ENCODE data around the gene PSMB3. TPM values are rescaled to one million over a fixed set of nuclear protein-coding genes. Genes with fewer than 3 reads are reported as not detected.

The PSMB3 gene
- total RNA-seq, 2 experiments from 2014 or later: 262 to 294 TPM

DNA sequence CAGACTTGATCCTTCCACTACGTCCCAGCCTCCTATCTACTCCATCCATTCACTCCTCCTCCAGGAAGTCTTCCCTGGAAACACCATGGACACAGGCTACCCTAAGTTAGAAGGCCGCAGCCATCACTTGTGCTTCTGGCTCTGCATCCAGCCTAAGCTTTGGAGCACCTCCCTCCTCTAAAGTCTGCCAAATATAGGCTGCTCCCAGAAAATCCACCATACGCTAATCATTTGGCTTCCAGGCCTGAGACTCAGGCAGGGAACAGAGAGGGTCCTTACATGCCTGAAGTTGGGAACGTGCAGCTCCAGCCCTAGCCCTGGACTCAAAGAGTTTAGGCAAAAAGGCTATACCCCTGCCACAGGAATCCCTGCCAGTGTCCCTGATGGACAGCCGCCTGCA, 11.1 kb upstream of the PSMB3 start:
- ChIA-PET CTCF (interaction anchor here (1.8 kb wide), 1 partner anchor 183 kb away, joined by 4 read pairs; no protein-coding TSS in a partner anchor), POLR2A (no interaction called here)
- Mint-ChIP-seq H3K4me3 (no peak overlapping the region), H3K4me1 (peaks cover 20% of the 10 kb centered on the region), H3K27me3 (peaks cover 18% of the 10 kb centered on the region), H3K36me3 (ENCODE audit: low read depth) (no peaks in the 10 kb centered on the region), H3K9me3 (no peaks in the 10 kb centered on the region), H3K27ac (no peak overlapping the region)
- DNase-seq: no peak

DNA sequence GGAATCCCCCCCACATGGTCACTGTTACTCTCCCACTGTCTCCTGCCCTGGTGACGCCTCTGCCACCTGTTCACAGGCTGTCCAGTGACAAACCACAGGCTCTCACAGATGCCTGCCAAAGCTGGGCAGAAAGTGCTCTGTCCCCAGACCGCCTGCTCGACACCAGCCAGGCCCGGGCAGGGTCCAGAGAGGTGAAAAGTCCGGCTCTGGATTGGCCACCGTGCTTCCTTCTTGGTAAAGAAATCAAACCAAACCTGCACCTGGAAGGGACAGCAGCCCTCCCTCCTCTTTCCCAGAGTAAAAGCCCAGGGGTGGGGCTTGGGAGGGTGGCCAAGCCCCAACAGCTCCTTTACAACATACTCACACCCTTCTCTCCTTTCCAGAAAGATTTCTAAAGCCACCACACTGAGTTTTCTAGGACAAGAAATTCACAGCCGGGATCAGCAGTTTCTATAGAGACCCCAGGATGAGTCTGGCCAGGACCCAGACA, 10.6 kb upstream of the PSMB3 start:
- CTCF ChIA-PET: interaction anchor here (1.8 kb wide), 1 partner anchor 184 kb away, joined by 4 read pairs; no protein-coding TSS in a partner anchor
- no peak for DNase-seq
- Mint-ChIP-seq H3K27me3 (peaks cover 23% of the 10 kb centered on the region), H3K36me3 (ENCODE audit: low read depth) (no peaks in the 10 kb centered on the region), H3K4me3 (no peak overlapping the region), H3K9me3 (no peaks in the 10 kb centered on the region), H3K27ac (no peak overlapping the region), H3K4me1 (peaks cover 25% of the 10 kb centered on the region)
- POLR2A ChIA-PET: no interaction called here

DNA sequence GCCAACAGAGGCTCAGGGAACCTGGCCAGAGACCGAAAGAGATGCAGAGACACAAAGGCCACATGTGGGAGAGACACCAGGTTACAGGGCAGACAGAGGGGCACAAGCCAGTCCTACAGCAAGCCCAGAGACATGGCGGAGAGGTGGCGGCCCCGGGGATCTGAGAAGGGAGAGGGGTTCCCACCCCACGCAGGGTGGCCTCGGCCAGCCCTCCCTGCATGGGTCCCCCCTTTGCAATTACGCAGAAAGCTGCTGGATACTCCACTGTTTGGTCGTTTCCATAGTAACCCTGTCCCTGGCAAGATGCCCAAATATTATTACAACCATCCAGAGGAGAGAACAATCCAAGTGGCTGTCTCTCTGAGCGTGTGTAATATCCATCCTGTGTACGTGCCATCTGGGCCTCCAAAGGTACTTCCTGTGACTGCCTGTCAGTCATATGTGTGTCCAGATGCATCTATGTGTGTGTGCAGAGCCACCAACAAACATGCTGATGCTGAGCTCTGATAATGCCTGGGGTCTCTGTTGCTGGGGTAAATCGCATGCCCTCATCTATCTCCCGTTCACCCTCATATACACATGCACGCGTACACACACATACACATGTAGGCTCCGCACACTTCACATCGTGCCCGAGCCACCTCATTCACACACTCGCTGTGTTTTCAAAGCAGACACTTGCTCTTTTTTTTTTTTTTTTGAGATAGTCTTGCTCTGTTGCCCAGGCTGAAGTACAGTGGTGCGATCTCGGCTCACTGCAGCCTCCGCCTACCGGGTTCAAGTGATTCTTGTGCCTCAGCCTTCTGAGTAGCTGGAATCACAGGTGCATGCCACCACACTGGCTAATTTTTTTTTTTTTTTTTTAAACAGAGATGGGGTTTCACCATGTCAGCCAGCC, 9.9 kb upstream of the PSMB3 start:
- CTCF ChIA-PET: interaction anchor here (0.9 to 1.8 kb wide), 3 partner anchors 8 to 185 kb away, joined by 3 to 5 read pairs (median 4); partner anchors contain the start of gene CISD3
- H3K27me3 Mint-ChIP-seq: peaks cover 24% of the 10 kb centered on the region

DNA sequence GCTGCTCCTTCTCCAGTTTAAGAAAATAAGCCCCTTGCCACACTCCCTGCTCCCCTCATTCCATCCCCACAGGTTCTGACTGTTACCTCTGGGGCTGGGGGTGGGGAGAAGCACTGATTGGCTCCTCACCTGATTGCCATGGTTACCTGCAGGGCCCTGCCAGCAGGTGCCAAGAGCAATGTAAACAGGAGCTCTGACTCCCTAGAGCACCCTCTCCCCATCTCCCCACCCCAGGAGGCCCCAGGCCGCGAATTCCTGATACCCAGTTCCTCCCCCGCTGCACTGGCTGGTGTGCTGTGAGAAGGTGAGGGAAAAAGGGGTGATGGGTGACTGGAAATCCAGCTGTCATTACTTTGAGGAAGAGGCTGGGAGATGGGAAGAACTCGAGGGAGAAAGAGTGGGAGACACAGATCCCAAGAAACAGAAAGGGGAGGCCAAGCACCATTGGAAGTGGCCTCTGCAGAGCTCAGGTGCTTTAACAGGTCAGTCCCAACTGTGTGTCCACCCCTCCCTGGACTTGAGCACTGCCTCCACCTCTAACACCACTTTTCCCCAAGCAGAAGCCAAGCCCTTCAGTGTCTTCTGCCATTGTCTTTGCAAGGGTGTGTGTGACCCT, 8.9 kb upstream of the PSMB3 start:
- H3K36me3 Mint-ChIP-seq (ENCODE audit: low read depth): no peaks in the 10 kb centered on the region
- H3K27ac Mint-ChIP-seq: no peak overlapping the region
- ChIA-PET CTCF (interaction anchor here (0.6 to 1.8 kb wide), 2 partner anchors 9 to 504 kb away, joined by 3 to 5 read pairs; no protein-coding TSS in a partner anchor), POLR2A (no interaction called here)
- no peak overlapping the region for H3K4me3 Mint-ChIP-seq
- no peak for DNase-seq
- H3K9me3 Mint-ChIP-seq: no peaks in the 10 kb centered on the region
- peaks cover 27% of the 10 kb centered on the region for H3K4me1 Mint-ChIP-seq
- peaks cover 30% of the 10 kb centered on the region for H3K27me3 Mint-ChIP-seq

More for the DNA sequence above, 9.9 kb upstream of the PSMB3 start:
- H3K4me1 Mint-ChIP-seq: peaks cover 25% of the 10 kb centered on the region
- H3K4me3 Mint-ChIP-seq: no peak overlapping the region
- H3K27ac Mint-ChIP-seq: no peak overlapping the region
- POLR2A ChIA-PET: no interaction called here
- no peaks in the 10 kb centered on the region for H3K9me3 Mint-ChIP-seq
- no peak for DNase-seq
- no peaks in the 10 kb centered on the region for H3K36me3 Mint-ChIP-seq (ENCODE audit: low read depth)

DNA sequence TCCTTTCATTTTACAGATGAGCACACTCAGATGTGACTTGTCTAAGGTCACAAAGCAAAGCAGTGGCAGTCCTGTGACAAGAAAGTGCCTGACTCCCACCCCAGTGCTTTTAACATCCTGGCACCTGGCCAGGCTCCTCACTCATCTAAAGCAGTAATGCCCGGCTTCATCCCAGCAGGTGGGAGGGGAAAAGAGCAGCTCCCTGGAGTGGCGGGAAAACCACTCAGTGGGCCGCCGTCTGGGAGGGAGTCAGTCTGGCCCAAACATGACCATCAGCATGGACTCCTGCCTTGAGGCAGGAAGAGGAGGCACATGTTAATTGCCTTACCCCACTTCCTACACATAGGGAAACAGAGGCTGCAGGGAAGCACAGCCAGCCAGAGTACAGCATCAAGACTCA, 7.0 kb upstream of the PSMB3 start:
- H3K4me1 Mint-ChIP-seq: peaks cover 38% of the 10 kb centered on the region
- ChIA-PET POLR2A (no interaction called here), CTCF (no interaction called here)
- no peak overlapping the region for H3K27ac Mint-ChIP-seq
- no peaks in the 10 kb centered on the region for H3K36me3 Mint-ChIP-seq (ENCODE audit: low read depth)
- DNase-seq: no peak
- H3K4me3 Mint-ChIP-seq: no peak overlapping the region
- H3K9me3 Mint-ChIP-seq: no peaks in the 10 kb centered on the region
- peaks cover 43% of the 10 kb centered on the region for H3K27me3 Mint-ChIP-seq

DNA sequence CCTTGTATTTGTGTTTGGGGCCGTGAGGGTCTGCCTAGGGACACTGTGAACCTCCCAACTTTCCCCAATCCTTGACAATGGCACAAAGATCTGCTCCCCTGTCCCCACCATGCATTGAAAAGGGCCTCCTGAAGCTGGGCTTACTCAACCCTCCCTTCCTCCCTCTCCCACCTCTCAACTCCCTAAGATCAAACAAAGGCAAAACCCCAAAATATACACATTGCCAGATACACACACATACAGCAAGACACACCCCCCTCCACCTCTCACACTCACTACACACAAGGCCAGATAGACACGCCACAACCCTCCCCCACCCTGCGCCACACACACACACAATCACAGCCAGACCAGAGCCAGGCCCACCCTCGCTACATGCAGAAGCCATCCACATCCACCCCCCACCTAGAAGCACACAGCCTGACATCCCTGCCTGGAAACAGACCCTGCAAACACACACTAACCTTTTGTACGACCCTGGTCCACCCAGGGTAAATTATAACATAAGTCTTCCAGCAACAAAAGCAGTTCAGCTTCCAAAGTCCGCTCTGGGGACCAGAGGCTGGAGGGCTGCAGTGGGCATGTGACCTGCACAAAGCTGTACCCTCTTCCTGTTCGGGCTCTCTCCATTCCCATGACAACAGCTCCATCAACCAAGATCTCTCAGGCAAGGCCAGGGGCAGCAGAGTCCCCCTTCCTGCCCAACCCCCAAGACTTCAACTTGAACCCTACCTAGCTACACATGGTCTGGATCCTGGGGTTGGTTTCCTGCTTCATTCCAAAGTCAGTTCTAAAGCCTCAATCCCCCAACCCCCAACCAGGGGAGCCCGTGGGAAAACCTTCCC, 6.3 kb upstream of the PSMB3 start:
- Mint-ChIP-seq H3K27me3 (peaks cover 50% of the 10 kb centered on the region), H3K4me1 (peaks cover 45% of the 10 kb centered on the region), H3K27ac (no peak overlapping the region), H3K9me3 (no peaks in the 10 kb centered on the region), H3K4me3 (peak overlapping the region; percentile 49), H3K36me3 (ENCODE audit: low read depth) (no peaks in the 10 kb centered on the region)
- CTCF ChIA-PET: interaction anchor here (0.7 to 1.2 kb wide), 3 partner anchors 8 to 81 kb away, joined by 3 to 4 read pairs (median 3); no protein-coding TSS in a partner anchor
- no peak for DNase-seq
- POLR2A ChIA-PET: no interaction called here

DNA sequence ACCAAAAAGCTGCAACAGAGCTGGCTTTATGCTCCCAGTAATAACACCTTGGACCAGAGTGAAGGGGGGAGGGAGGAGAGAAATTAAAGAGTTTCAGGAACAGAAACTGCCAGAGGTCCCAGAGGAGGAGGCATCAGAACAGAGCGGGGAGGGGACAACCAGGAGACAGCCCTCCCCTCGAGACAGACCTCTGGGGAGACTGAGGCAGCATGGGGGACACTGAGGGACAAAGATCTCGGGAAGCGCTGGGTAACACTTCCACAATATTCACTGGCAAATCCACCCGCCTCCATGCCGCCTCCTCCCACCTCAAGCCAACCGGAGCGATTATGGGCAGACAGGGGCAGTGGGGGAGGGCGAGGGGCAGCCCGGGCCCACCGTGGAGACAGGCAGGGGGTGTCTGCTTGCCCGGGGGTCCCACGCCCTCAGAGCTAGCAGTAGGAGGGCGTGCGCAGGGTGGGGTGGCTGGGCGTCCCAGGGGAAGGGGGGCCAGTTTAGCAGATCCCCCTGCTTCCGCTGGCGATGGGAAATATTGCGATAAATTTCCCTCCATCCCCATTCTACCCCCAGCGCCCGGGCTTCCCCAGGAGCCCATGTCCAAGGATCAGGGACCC, 5.6 kb upstream of the PSMB3 start:
- Mint-ChIP-seq H3K4me1 (peaks cover 49% of the 10 kb centered on the region), H3K27me3 (peaks cover 54% of the 10 kb centered on the region), H3K36me3 (ENCODE audit: low read depth) (peaks cover 2% of the 10 kb centered on the region), H3K9me3 (no peaks in the 10 kb centered on the region), H3K4me3 (peak overlapping the region; percentile 49), H3K27ac (no peak overlapping the region)
- CTCF ChIA-PET: interaction anchor here (0.7 to 1.2 kb wide), 3 partner anchors 8 to 82 kb away, joined by 3 to 4 read pairs (median 3); no protein-coding TSS in a partner anchor
- POLR2A ChIA-PET: no interaction called here
- no peak for DNase-seq

DNA sequence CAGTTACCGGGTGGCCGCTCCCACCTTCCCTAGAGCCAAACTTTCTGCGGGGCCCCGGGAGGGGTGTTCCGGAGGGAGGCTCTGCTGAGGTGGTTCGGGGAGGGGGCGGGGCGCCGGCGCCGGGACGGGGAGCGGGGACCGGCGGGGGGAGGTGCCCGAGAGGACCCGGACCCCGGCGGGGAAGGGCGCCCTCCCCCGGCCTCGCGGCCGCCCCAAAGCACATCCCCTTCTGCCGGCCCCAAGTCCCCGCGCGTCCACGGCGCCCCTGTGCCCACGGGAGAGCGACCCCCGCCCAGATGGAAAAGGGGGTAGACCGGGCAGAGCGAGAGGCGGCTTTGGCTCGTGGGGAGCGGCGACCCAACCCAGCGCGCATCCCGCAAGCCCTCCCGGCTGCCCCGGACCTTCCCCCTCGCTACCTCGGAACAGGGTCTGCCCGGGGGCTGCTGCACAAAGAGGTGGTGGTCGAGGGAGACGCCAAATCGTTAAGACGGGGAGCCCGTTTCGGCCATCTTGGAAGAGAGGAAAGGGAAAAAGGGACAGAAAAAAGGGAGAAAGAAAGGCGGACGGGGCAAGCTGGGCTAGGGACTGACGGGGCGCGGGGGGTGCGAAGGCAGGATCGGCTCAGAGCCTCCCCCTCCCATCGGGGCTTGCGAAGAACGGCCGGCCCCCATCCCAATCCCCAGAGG, 4.9 kb upstream of the PSMB3 start:
- no peak for DNase-seq

DNA sequence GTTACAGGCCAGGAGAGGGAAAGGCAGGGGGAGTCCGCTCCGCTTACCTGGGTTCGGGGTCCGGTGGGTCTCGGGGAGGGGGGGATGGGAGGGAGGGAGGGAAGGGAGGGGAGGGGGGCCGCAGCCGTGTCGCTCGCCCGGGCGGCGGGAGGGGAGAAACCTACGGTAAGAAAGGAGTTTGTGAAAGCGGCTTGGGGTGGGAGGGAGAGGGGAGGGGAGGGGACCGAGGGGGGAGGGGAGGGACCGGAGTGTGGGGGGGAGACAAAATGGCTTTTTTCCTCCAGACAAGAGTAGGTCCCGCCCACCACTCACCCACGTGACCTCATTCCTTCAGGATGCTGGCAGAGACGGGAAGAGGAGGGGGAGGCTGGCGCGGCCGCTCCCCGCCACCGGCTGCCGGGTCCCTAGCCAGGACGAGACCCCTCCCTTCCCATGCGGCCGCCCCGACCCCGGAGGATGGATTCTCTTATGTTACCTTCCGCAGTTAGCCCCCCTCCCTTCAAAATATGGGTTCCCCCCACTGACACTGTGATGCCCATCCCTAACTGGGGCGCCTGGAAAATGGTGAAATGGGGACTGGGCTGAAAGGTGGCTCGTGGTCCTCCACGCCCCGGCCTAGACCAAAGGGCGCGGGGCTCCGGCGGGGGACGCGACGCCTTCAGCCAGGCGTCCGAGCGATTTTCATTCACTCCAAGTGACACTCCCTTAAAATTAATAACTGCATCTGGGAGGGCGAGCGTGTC, 4.2 kb upstream of the PSMB3 start, which contains the start of gene PCGF2:
PCGF2 (minus strand) TSS at position 188 of the 743 bp plus-strand sequence. CDS start 7,934 bp downstream, outside the sequence.
- H3K9me3 Mint-ChIP-seq: no peaks in the 10 kb centered on the region
- no peak for DNase-seq
- H3K27me3 Mint-ChIP-seq: peaks cover 54% of the 10 kb centered on the region
- POLR2A ChIA-PET: no interaction called here
- CTCF ChIA-PET: no interaction called here
- no peak within 1 kb of the TSS for H3K27ac Mint-ChIP-seq
- peaks cover 42% of the 10 kb centered on the region for H3K4me1 Mint-ChIP-seq
- H3K36me3 Mint-ChIP-seq (ENCODE audit: low read depth): peaks cover 9% of the 10 kb centered on the region
- H3K4me3 Mint-ChIP-seq: peak within 1 kb of the TSS; percentile 64

More for the DNA sequence above, 4.9 kb upstream of the PSMB3 start:
- ChIA-PET POLR2A (no interaction called here), CTCF (no interaction called here)
- peak overlapping the region; percentile 64 for H3K4me3 Mint-ChIP-seq
- peaks cover 45% of the 10 kb centered on the region for H3K4me1 Mint-ChIP-seq
- H3K27me3 Mint-ChIP-seq: peaks cover 54% of the 10 kb centered on the region
- H3K27ac Mint-ChIP-seq: no peak overlapping the region
- no peaks in the 10 kb centered on the region for H3K9me3 Mint-ChIP-seq
- peaks cover 4% of the 10 kb centered on the region for H3K36me3 Mint-ChIP-seq (ENCODE audit: low read depth)

DNA sequence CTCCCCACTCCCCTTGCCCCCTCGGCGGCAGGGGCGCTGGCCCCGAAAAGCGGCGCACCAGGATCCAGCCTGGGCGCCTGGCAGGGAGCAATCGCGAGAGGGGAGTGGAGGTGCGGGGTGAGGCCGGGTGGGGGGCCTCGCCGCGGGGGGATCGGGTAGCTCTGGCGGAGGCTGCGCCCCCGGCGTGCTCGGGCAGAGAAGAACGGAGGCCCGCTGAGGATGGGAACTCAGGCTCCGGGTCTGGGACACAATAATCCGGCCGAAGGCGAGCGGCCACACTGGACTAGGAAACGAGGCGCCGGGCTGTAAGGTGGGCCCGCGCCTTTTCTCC, 3.7 kb upstream of the PSMB3 start:
- H3K4me3 Mint-ChIP-seq: peak overlapping the region; percentile 48
- no peak overlapping the region for H3K27ac Mint-ChIP-seq
- H3K27me3 Mint-ChIP-seq: peaks cover 54% of the 10 kb centered on the region
- H3K9me3 Mint-ChIP-seq: no peaks in the 10 kb centered on the region
- peaks cover 12% of the 10 kb centered on the region for H3K36me3 Mint-ChIP-seq (ENCODE audit: low read depth)
- ChIA-PET POLR2A (no interaction called here), CTCF (no interaction called here)
- peaks cover 44% of the 10 kb centered on the region for H3K4me1 Mint-ChIP-seq
- no peak for DNase-seq

DNA sequence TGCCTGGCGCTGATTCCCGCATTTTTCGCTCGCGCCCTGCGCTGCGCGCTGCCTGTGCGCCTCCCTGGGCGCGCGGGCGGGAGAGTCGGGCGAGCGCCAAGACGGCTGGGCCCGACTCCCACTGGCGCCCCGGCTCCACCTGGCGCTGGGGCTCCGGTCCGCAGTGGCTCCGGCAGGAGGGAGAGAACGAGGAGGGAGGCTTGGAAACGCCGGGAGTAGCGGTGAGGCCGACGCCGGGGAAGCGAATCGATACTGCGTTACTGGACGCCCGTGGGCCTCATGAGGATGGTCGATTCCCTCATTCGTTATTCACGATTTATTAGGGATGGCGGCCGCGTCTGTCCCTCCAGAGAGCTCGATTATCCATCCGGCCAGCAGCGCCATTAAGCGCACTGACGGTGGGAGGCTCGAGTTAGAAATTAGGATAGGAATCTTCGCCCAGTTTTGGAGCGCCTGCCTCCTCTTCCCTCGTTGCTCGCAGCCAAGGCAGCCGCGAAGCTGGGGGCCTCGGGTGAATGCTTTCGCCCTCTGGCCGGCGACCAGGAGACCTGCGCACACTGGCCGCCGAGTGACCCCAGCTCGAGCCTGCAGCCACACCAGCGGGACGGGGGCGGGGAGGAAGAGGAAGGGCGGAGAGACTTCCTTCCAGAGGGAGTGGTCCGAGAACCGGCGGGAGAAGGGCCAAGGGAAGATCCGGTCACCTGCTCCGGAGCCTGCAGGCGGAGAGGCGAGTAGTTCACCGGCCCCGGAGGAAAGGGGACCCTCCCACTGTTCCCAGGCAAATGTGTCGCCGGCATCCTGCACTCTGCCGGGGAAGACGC, 3.1 kb upstream of the PSMB3 start:
- DNase-seq: no peak
- Mint-ChIP-seq H3K9me3 (no peaks in the 10 kb centered on the region), H3K4me3 (peak overlapping the region; percentile 48), H3K27me3 (peaks cover 54% of the 10 kb centered on the region), H3K27ac (no peak overlapping the region), H3K4me1 (peaks cover 48% of the 10 kb centered on the region), H3K36me3 (ENCODE audit: low read depth) (peaks cover 14% of the 10 kb centered on the region)
- CTCF ChIA-PET: interaction anchor here (0.6 to 0.8 kb wide), 2 partner anchors 11 to 187 kb away, joined by 3 to 4 read pairs; no protein-coding TSS in a partner anchor
- POLR2A ChIA-PET: no interaction called here

Data from activated CD4-positive, alpha-beta T cell treated with anti-CD3 and anti-CD28 coated beads, Interleukin-2, amount 10 ng/mL, durations not matched to agents 7 days and 5 days (primary cell).